HG03442 (cell line): ENCODE measurements around the gene TAPBPL.

Experiments
- ATAC-seq: cut with Tn5 transposase; IDR thresholded peaks from one replicate; pipeline ENCODE4 v1.9.1; 2021; ENCODE audit warnings: mild to moderate bottlenecking, moderate library complexity; ENCODE audit not compliant: unreplicated experiment

The TAPBPL gene

GRCh38 chr12:6435961-6436715, 15.7 kb upstream of the TAPBPL start:
- ATAC-seq: no peak

- no peak for ATAC-seq
Measured at GRCh38 chr12:6437586-6437985, 14.3 kb upstream of the TAPBPL start.

- ATAC-seq: no peak
Measured at GRCh38 chr12:6438345-6438744, 13.5 kb upstream of the TAPBPL start.

GRCh38 chr12:6440391-6440790, 11.5 kb upstream of the TAPBPL start:
- no peak for ATAC-seq

- ATAC-seq: no peak
Measured at GRCh38 chr12:6442836-6443235, 9.0 kb upstream of the TAPBPL start.

- ATAC-seq: no peak
Measured at GRCh38 chr12:6443361-6443983, 8.4 kb upstream of the TAPBPL start.

- ATAC-seq: no peak
Measured at GRCh38 chr12:6444031-6444430, 7.8 kb upstream of the TAPBPL start.

- ATAC-seq: no peak
Measured at GRCh38 chr12:6444704-6445688, 6.8 kb upstream of the TAPBPL start, which contains the start of gene CD27. TSS of gene CD27 (plus strand) at chr12:6444955. CDS start at chr12:6445096, 141 bp downstream.

GRCh38 chr12:6450091-6450868, 1.6 kb upstream of the TAPBPL start:
- no peak for ATAC-seq

- ATAC-seq: no peak
Measured at GRCh38 chr12:6450869-6451347, 934 bp upstream of the TAPBPL start.

GRCh38 chr12:6452245-6452943, 552 bp downstream of the TAPBPL start:
- ATAC-seq: no peak

GRCh38 chr12:6452944-6453630, 1.2 kb downstream of the TAPBPL start:
- no peak for ATAC-seq

- ATAC-seq: no peak
Measured at GRCh38 chr12:6457220-6457945, 5.5 kb downstream of the TAPBPL start.

GRCh38 chr12:6458281-6459003, 6.6 kb downstream of the TAPBPL start:
- ATAC-seq: no peak

- no peak for ATAC-seq
Measured at GRCh38 chr12:6459004-6459337, 7.1 kb downstream of the TAPBPL start.

GRCh38 chr12:6460751-6461371, 9.0 kb downstream of the TAPBPL start:
- no peak for ATAC-seq

GRCh38 chr12:6461401-6462233, 9.8 kb downstream of the TAPBPL start:
- peak; percentile 73 for ATAC-seq
